A673 (cell line): Measurements from ENCODE around the gene ANK3. TPM values are rescaled to one million over a fixed set of nuclear protein-coding genes. Genes with fewer than 3 reads are reported as not detected.

ENCODE experiments used
- BruUV-seq: library from RNA; stranded (reverse); fragments of 400-500 nt; replicated peaks from 2 replicates; lab custom pipeline; 2021; lab: Mats Ljungman, UMichigan
- CTCF ChIA-PET: fragments of 300-600 bp; sonication (Branson Sonifier 250); formaldehyde crosslinking; loops from one replicate; lab custom pipeline; 2022; ENCODE audit warnings: antibody characterized with exemption; lab: Charles Lee
- POLR2A ChIA-PET: fragments of 300-600 bp; sonication (Branson Sonifier 250); formaldehyde crosslinking; loops from one replicate; lab custom pipeline; 2022; ENCODE audit warnings: antibody characterized with exemption; ENCODE audit not compliant: low non-redundant PET; lab: Charles Lee
- DNase-seq: peaks from one replicate; pipeline ENCODE4 v3.0.0-alpha.2; 2015; ENCODE audit warnings: low spot score
- H3K27ac ChIP-seq: fragments of 200-600 bp; sonication (generic); 2 replicates; pipeline ENCODE4 v1.5.1; 2016; ENCODE audit warnings: mixed run types, low read depth, mild to moderate bottlenecking, mixed read lengths, antibody characterized with exemption, low read length; ENCODE audit not compliant: poor library complexity, severe bottlenecking
- H3K27me3 ChIP-seq: fragments of 200-600 bp; sonication (generic); replicated peaks from 2 replicates; pipeline ENCODE4 v1.6.1; 2017; ENCODE audit warnings: mixed run types, low read depth, mild to moderate bottlenecking, mixed read lengths, antibody characterized with exemption, low read length; ENCODE audit not compliant: insufficient read depth, poor library complexity
- H3K36me3 ChIP-seq: fragments of 200-600 bp; sonication (generic); 2 replicates; pipeline ENCODE4 v1.6.1; 2016; ENCODE audit warnings: mixed run types, mild to moderate bottlenecking, mixed read lengths, antibody characterized with exemption, low read length; ENCODE audit not compliant: insufficient read depth, poor library complexity, severe bottlenecking
- H3K4me1 ChIP-seq: fragments of 200-600 bp; sonication (generic); 2 replicates; pipeline ENCODE4 v1.6.1; 2017; ENCODE audit warnings: mixed run types, mild to moderate bottlenecking, mixed read lengths, antibody characterized with exemption, low read length; ENCODE audit not compliant: insufficient read depth, poor library complexity, severe bottlenecking
- H3K4me3 ChIP-seq: fragments of 200-600 bp; sonication (generic); 2 replicates; pipeline ENCODE4 v1.5.1; 2016; ENCODE audit warnings: low read depth, mixed run types, mild to moderate bottlenecking, mixed read lengths, low read length; ENCODE audit not compliant: poor library complexity, severe bottlenecking
- H3K9me3 ChIP-seq: fragments of 200-600 bp; sonication (generic); 2 replicates; pipeline ENCODE4 v1.6.1; 2016; ENCODE audit warnings: mixed run types, low read depth, mild to moderate bottlenecking, mixed read lengths, antibody characterized with exemption, low read length; ENCODE audit not compliant: poor library complexity, severe bottlenecking
- EZH2 ChIP-seq: fragments of 200-600 bp; sonication (generic); IDR thresholded peaks from 2 replicates; pipeline ENCODE4 v1.6.1; 2017; ENCODE audit warnings: borderline replicate concordance, low read depth, mild to moderate bottlenecking, mixed read lengths, antibody characterized with exemption, low read length; ENCODE audit not compliant: poor library complexity, severe bottlenecking
- intact Hi-C: fragments of 100-400 bp; cut with micrococcal nuclease; formaldehyde crosslinking; loops from one replicate; pipeline ENCODE4 v1.10.0; 2022; ENCODE audit not compliant: unreplicated experiment
- total RNA-seq: library from RNA; stranded (reverse); gene quantifications from 2 replicates; pipeline ENCODE4 v1.2.3, GENCODE V29; 2021
- TF ChIP-seq, protein P1 (sequence below): fragments of 300-800, 200-600 bp; sonication (generic); conservative IDR thresholded peaks from 2 replicates; pipeline ENCODE4 v1.5.1; 2017; ENCODE audit warnings: low read depth, mild to moderate bottlenecking, antibody characterized with exemption, low read length, moderate library complexity, mixed read lengths

Gene ANK3
- total RNA-seq, 1 experiment from 2014 or later: 13.5 TPM

DNA sequence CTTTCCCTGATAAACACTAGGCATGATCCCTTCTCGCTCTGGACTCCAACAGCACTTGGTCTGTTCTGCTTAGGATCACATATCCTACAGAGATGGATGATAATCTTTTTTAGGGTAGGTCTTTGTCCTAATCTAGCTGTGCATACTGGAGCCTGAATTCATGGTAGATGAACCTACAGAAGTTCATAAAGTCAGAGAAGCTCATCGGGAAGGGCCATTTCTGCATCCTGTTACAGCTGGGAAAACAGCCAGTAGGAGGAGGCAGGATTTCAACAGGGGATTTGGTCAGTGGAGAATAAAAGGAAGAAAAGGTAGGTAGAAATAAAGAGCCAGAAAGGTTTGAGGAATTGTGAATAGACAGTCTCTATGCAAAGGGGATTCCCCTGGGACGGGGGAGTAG, 101.4 kb downstream of the ANK3 start:
- Histone ChIP-seq H3K27ac (no peak overlapping the region), H3K4me3 (no peak overlapping the region), H3K27me3 (no peaks in the 10 kb centered on the region), H3K36me3 (no peaks in the 10 kb centered on the region), H3K9me3 (no peaks in the 10 kb centered on the region), H3K4me1 (peaks cover 4% of the 10 kb centered on the region)
- TF ChIP-seq, protein P1, sequence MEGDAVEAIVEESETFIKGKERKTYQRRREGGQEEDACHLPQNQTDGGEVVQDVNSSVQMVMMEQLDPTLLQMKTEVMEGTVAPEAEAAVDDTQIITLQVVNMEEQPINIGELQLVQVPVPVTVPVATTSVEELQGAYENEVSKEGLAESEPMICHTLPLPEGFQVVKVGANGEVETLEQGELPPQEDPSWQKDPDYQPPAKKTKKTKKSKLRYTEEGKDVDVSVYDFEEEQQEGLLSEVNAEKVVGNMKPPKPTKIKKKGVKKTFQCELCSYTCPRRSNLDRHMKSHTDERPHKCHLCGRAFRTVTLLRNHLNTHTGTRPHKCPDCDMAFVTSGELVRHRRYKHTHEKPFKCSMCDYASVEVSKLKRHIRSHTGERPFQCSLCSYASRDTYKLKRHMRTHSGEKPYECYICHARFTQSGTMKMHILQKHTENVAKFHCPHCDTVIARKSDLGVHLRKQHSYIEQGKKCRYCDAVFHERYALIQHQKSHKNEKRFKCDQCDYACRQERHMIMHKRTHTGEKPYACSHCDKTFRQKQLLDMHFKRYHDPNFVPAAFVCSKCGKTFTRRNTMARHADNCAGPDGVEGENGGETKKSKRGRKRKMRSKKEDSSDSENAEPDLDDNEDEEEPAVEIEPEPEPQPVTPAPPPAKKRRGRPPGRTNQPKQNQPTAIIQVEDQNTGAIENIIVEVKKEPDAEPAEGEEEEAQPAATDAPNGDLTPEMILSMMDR: no peak
- no peak for TF ChIP-seq EZH2
- ChIA-PET CTCF (interaction anchor here (0.7 kb wide), 1 partner anchor 18 kb away, joined by 3 read pairs; no protein-coding TSS in a partner anchor), POLR2A (no interaction called here)
- intact Hi-C loops: no loop called here
- DNase-seq: no peak
- no TSS peak for BruUV-seq

DNA sequence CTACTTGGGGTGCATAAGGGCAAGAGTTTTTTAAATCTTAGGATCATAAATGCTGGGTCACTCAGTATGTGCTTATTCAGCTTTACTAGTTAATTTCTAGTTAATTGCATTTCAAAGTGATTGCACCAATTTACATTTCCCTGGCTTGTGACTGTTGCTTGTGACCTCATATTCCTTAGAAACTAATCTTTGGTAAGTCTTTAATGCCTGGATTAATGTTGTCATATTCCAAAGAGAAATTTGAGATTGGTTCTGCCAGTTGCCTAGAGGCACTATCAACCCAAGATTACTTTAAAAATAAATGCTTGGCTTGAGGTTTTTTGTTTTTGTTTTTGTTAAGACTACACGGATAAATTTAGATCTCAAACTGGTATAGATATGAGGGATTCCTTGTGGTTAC, 103.1 kb downstream of the ANK3 start:
- H3K36me3 ChIP-seq: no peaks in the 10 kb centered on the region
- no peaks in the 10 kb centered on the region for H3K27me3 ChIP-seq
- no peak for DNase-seq
- ChIA-PET CTCF (no interaction called here), POLR2A (no interaction called here)
- H3K4me3 ChIP-seq: no peak overlapping the region
- intact Hi-C loops: no loop called here
- H3K4me1 ChIP-seq: peaks cover 5% of the 10 kb centered on the region
- TF ChIP-seq EZH2: no peak
- TF ChIP-seq, protein P1: no peak
- no peak overlapping the region for H3K27ac ChIP-seq
- BruUV-seq: no TSS peak
- no peaks in the 10 kb centered on the region for H3K9me3 ChIP-seq

DNA sequence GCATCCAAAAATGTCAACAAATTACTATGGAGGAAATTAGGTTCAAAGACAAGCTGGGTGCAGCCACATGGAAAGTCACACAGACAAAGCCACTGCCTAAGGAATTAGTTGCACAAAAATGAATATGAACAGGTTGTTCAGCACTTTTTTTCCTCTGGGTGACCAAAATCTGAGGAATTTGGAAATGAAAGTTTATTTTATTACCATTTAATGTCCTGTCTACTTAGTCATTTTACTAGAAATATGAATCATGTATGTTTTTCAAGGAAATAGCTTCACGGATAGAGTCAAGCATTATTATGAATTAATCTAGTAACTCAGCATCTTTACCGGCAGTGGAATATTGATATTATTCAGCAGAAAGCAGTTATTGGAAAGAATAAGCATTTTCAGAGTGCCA, 106.3 kb downstream of the ANK3 start:
- Histone ChIP-seq H3K27ac (no peak overlapping the region), H3K27me3 (no peaks in the 10 kb centered on the region), H3K4me3 (no peak overlapping the region), H3K4me1 (peaks cover 12% of the 10 kb centered on the region), H3K36me3 (no peaks in the 10 kb centered on the region), H3K9me3 (no peaks in the 10 kb centered on the region)
- intact Hi-C loops: loop anchor here (2.0 kb wide), 1 partner anchor 13 kb away; no protein-coding TSS in a partner anchor
- no TSS peak for BruUV-seq
- TF ChIP-seq EZH2: no peak
- TF ChIP-seq, protein P1: no peak
- DNase-seq: no peak
- POLR2A ChIA-PET: no interaction called here
- CTCF ChIA-PET: no interaction called here
